ENCODE results near the gene LDLRAD4.
"Not testable (repeated sequence)": the region's sequence is repeated elsewhere in the genome, so short reads cannot be mapped to it uniquely, and the experiment has no call there.

Gene LDLRAD4

DNA sequence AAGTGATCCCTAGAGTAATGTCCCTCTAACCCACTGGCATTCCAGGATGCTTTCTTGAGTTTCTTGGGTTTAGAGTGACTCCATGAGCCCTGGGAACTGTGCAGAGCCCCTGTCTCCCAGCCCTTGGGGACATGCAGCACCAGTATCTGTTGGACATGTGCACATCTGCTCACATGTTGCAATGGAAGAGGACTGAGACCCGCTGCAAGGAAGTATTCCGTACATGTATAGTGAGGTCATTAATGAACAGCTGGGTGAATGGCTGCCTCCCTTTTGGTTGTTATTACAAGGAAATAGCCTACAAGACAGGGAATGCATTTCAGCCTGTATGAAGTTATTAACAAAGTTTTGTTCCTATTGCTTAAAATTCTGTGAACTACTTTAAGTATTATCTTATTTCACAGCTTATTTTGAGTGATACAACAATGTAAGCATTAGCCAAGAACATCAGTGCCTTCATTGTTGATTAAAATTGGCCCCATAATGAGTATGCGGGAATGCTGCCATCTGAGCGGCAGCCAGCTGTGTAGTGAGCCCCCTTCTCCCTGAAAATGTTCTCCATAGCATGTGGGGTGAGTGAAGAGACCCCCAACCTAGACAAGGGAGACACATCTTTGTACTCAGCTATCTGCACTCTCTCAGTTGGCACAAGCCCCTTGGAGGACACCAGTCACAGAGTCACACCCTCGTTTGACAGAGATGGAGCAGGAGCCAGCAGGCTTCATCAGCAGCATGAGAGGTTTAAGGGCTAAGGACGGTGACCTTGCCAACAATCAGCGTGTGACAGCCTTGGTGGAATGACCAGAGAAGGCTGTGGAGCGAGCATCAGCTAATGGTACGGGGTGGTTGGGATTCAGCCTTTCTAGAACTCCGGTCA is 420.4 kb downstream of the LDLRAD4 start:
- DNase-seq (ENCODE audit: low read depth): no peak

DNA sequence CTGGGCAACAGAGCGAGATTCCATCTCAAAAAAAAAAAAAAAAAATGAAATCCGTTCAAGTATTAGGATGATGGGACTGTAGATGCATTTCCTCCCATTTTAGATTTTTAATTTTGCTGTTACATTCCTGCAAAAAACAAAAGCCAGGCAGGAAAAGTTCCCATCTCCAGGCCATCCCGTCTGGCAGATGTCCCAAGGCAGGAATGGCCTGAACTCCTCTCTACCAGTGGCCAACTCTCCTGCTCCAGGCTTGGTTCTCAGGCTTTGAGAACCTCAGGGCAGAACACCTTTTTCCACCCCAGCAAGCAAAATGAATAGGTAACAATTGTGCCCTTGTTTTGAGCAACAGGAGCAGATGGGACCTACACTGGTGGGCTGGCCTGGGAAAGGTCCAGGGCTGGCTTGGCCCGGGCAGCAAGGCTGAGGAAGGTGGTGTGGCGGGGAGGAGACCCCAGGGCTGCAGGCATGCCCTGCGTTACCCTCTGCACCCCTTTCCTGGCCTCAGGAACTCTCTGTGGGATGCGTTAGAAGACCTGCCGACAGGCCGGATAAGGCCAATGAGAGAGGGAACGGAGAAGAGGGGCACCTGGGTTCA is 421.8 kb downstream of the LDLRAD4 start:
- DNase-seq (ENCODE audit: low read depth): no peak

DNA sequence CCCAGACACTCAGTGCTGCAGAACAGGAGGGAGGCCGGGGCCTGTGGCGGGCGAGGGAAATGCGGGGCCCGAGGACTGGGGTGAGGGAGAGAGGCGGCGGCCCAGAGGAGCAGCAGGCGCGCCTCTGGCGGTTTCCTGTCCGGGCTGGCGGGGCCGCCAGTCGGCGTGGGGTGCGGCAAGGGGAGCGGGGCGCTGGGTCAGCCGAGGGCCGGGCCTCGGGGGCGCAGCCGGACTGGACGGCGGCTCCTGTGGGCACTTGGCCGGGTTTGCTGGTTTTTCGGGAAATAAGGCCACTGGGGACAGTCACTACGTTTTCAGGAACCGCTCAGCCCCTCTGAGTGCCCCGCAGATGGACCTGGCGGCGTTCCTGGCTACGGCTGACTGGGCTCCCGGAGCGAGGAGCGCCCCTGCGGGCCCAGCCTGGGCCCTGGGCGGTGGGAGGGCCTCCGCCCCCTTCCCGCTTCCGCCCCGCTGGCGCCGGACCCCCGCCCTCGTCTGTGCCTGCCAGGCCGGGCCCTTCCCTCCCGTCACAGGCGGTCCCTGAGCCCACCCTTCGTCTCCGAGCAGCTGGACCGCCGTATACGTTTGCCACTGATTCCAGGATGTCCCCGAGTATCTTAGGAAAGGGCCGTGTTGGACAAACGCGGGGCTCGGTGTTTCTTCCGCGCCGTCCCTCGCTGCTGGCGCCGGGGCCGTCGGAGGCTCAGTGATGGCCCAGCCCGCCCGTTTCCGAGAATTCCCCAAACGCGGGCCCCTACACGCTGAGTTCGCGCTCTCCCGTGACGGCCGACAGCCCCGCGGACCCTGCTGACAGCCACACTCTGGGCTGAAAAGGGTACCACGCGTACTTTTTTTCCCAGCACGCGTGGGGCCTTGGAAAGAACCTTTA is 423.2 kb downstream of the LDLRAD4 start:
- DNase-seq (ENCODE audit: low read depth): no peak

DNA sequence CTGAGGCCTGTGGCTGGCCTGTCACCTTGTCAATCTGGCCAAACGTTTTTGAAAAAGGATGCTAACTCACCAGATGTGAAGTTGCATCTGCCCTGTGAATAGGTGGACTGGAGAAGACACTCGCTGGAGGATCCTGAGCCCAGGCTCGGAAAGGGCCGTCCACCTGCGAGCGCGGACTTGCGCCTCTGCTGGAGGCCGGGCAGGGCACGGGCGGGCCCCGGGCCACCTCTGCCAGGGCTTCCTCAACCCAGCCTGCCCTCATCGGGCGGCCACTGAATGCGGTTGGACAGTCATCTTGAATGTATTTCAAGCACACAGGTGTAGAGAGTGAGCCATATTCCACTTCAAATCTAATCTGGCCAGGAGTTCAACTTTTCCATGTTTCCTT is 423.9 kb downstream of the LDLRAD4 start:
- DNase-seq (ENCODE audit: low read depth): no peak

DNA sequence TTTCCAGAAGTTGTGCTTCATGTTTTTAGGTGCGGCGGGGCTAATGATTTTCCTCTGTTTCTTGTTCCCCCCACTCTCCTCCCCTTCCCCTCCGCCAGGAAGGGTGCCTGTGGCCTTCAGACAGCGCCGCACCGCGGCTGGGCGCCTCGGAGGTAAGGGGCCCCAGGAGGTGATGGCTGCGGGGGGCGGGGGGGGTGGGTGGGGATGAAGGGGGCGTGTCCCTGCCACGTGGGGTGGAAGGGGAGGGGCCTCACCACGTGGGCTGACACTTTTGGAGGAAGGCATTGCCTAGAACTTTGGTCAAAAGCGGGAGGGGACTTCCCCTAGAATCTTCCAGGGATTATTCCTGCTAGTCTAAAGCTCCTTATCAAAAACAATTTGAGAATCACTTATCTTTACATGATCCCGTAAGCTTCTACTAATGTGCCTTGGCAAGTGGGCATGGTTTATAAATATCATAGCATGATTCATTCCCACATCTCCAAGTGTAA is 424.7 kb downstream of the LDLRAD4 start:
- no peak for DNase-seq (ENCODE audit: low read depth)

DNA sequence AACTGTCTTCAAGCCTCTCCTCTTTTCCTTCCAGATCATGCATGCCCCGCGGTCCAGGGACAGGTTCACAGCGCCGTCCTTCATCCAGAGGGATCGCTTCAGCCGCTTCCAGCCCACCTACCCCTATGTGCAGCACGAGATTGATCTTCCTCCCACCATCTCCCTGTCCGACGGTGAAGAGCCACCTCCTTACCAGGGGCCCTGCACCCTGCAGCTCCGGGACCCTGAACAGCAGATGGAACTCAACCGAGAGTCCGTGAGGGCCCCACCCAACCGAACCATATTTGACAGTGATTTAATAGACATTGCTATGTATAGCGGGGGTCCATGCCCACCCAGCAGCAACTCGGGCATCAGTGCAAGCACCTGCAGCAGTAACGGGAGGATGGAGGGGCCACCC is 426.5 kb downstream of the LDLRAD4 start:
- DNase-seq (ENCODE audit: low read depth): no peak

DNA sequence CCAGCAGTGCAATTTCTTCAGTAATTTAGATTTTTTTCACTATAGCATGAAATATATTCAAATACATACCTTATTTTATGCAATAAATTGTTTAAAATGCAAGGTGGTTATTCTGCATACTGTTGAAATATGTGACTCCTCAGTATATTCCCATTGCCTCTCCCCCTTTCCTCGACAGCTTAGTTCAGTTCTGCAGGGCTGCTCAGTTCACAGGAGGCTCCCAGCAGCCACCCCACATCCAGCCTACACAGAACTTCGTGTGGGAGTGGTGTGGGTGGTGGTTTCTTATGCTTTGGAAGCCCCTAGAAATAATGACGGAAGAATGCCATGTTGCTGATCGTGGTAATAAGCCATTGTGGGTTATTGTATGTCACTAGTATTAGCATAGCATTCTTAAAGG is 428.1 kb downstream of the LDLRAD4 start:
- DNase-seq (ENCODE audit: low read depth): no peak

DNA sequence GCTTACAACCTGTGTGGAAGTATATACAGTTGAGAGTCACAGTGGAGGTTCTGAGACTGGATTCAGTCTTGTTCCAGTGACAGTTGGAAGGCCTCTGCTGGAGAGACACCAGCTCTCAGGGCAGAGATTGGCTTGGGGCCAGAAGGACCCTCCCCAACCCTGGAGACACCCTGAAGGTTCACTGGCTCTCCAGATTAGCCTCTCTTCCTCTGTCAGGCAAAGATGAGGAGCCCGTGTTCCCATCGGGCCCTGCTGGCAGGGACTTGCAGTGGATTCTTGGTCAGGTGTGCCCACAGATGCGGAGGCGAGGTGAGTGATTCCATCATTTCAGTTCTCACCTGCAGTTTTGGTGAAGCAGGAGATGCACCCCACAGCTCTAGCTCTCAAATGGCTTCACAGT is 429.2 kb downstream of the LDLRAD4 start:
- DNase-seq (ENCODE audit: low read depth): no peak

DNA sequence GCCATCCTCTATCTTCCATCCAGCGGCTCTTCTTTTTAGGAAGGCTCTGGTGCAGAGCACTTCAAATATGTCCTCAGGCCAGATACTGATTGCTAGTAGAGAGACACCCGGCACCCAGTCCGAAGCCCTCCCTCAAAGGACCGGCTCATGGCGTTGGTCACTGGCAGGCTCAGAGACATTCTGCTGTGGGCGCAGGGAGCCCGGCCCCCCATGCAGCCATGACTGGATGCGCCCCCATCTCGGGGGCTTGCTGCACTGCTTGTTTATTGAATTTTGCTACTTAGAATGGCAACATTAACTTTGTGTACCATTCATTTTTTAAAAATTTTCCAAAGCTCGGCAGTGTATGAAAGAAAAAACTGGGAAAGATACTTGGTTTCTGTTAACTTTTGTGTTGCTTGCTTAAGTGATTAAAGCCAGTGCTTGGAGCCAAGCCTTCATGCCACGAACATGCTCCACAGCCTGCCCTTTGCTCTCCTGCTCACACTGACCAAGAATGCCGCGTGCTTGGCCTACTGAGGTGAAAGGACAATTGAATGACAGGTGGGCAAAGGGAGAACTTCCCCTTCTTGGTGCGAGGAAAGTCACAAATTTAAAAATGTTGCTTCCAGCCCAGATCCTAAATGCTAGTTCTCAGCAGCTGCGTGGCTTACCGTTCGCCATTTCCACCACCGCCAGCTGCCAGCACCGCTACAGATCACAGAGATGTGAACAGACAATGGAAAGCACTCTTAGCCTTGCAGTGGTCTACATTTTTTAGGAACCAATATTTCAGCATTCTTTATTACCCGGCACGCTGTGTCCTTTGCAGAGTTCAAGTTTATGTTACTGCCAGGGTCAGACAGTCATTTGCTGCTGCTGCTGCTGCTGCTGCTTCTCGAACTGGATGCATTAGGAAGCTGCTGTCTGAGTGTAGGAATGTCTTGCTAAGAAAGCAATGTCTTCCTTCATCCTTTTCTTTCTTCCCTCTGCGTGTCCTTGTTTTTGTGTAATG is 431.1 kb downstream of the LDLRAD4 start:
- DNase-seq (ENCODE audit: low read depth): no peak

DNA sequence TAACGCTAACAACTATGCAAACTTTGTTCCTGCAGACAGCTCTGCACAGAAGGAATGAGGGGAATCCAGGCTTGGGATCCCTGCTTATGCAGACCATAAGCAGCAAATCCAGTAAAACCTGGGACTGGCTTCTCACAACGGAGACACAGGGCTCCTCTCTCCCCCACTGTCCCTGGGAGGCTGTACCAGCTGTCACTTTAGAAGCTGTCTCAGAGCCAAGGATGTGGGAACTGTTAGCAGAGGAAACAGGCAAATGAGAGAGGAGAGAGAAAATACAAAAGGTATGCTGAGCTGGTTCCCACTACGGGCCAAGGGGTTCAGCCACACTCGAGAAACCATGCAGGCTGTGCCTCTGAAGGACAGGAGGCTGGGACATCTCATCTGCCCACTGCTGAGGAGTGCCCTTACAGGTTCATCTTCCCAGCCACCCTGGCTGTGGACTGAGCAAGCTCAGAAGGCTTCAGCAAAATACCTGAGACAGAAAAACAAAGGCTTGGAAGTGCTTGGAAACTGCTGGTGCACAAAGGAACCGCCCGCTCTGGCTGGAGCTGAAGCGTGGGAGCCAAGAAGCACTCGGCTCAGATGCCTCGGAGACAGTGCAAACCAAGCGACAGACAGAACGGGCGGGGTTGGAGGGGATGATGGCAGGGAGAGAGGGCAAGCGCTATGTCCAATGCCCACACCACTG is 435.3 kb downstream of the LDLRAD4 start:
- no peak for DNase-seq (ENCODE audit: low read depth)

DNA sequence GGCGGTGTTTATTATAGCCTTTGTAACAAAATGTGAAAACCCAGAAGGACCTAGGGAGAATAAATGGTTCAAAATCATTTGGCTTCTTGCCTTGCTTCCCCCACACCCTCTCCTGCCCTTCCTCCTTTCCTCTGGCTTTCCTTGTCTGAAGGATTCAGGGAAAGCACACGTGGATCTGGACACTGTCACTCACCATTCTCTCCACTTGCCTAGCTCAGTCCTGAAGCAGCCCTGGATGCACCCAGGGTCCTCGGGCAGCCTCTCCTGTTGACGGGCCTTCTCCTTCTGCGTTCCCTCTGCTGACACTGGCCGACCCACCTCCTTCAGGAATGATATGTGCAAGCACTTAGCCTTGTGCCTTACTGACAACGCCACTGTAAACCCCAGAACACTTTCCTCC is 439.4 kb downstream of the LDLRAD4 start:
- no peak for DNase-seq (ENCODE audit: low read depth)

DNA sequence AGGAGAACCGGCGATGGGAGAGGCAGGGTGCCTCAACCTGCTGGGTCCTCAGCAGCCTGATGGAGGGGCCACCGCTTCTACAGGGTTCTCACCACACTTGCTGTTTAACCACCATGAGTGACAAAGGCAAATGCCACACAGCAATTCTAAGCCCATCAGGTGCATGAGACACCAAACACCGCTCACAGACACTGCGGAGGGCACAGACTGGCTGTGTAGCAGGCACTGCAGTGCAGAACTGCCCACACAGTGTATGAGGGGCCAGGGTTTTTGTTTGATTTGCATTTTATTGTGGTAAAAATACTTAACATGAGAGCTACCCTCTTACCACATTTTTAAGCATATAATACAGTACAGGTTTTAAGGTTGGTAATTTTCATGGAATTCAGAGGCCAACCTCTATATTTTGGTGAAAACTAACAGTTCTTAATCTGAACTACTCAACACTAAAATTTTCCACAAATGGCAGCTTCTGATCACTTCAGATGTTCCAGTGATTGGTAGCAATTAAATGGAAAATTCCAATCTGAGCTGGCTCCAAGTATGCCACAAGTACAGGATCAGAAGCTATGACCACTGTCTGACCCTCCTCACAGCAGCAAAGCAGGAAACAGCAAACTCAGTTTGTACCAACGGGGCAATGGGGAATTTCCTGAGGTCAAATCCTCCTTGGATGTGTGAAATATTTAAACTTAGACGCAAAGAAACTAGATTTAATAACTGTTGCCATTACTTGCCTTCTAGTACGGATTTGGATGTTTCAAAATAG is 440.1 kb downstream of the LDLRAD4 start:
- DNase-seq (ENCODE audit: low read depth): no peak

DNA sequence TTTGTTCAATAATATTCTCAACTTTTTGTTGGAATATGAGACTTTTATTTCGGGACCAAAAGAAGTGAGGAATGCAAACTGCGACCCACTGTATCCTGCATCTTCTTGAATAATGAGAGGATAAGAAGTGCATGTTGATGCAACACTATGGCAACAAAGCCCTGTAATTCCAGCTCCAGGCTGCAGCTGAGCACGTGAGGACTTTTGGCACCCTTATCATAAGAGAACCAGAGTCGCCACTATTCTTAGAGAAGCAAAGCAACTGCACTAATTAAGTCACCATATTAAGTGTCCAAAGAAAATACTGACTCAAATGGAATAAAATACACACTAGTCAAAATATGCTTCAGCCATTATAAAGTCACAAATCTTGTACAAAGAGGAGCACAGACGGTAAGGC is 441.9 kb downstream of the LDLRAD4 start:
- DNase-seq (ENCODE audit: low read depth): peak; percentile 27

DNA sequence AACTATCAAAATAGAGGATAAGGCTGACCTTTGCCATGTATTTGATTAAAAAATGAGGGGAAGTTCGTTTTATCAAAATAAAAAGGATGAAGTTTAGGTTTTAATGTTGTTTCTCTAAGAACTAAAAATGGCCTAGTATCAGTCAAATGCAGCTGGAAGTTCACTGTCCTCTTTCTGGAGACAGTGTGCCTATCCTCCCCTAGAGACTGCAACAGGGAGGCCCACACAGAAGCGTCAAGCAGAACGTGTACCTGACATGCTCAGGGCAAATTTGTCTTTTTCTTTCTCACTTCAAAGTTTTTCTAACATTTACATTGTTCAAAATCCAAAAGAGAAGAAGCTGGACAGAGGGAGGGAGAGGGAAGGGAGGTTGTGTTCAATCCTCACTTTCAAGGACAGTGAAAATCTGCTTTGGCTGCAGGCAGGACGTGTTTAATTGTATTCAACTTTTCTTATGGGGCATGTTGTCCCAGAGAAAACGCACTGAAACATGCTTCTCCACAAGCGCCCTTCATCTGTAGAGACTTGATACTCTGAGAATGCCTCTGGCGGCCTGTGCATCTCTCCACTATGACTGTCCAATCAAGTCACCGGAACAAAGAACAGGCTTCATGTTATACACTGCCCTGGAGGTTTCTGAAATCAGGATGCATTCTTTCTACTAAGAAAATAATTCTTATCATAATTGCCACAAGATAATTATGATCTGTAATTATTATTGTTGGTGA is 442.7 kb downstream of the LDLRAD4 start:
- DNase-seq (ENCODE audit: low read depth): no peak

DNA sequence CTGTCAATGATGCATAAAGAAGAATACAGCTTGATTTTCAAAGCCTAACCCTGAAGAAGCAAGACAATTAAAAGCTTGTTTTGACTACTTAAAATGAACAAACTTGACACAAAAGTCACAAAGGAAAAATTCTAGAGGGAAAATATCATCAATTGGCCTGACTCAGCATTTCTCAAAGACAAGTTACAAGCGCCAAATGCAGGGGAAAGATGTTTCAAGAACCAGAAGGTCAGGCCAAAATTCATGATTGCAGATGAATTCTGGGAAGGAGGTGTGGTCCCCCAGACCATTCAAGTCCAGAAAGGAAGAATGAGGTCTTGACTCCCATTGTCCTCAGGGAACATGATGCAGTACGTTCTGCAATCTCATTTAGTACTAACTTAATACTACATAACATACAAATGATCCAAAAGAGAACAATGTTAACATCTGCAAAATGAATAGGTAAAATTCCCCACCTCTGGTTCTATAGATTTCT is 443.3 kb downstream of the LDLRAD4 start:
- DNase-seq (ENCODE audit: low read depth): no peak

DNA sequence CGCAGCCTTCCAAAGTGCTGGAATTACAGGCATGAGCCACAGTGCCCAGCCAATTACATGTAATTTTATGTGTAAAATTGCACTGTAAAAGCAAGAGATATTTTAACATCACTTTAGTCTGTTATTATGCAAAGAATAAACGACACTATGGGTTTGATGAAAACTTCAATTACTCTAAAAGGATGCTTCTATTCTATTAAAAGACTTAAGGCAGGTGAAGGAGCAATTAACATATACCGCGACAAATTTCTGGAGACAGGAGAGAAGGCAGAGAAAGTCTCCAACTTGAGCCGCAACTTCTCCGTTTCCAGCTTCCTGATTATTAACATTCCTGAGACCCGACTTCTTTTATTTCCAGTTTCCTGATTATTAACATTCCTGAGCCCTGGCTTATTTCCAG is 454.1 kb downstream of the LDLRAD4 start:
- DNase-seq (ENCODE audit: low read depth): no peak

DNA sequence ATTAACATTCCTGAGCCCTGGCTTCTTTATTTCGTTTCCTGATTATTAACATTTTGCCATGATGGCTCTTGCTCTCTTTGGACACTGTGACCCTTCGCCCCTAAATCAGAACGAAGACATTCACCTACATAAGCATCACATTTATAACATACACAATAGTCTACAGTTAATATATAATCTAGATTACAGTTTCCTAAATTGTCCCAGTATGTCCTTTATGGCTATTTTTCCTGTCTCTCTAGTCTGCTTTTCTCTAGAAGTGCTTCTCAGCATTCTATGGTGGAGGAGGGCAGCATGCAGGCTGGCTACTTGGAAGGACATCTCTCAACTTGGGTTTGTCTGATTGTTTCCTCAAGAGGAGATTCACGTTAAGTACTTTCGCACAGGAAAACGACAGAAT is 457.9 kb downstream of the LDLRAD4 start:
- DNase-seq (ENCODE audit: low read depth): no peak

DNA sequence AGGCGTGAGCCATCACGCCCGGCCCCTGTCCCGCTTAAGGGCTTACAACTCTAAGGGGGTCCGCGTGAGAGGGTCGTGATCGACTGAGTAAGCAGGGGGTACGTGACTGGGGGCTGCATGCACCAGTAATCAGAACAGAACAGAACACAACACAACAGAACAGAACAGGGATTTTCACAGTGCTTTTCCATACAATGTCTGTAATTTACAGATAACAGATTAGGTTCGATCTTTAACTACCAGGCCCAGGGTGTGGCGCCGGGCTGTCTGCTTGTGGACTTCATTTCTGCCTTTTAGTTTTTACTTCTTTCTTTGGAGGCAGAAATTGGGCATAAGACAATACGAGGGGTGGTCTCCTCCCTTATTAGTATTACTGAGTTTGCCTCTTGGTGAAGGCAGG is 458.8 kb downstream of the LDLRAD4 start:
- DNase-seq (ENCODE audit: low read depth): not testable (repeated sequence)

DNA sequence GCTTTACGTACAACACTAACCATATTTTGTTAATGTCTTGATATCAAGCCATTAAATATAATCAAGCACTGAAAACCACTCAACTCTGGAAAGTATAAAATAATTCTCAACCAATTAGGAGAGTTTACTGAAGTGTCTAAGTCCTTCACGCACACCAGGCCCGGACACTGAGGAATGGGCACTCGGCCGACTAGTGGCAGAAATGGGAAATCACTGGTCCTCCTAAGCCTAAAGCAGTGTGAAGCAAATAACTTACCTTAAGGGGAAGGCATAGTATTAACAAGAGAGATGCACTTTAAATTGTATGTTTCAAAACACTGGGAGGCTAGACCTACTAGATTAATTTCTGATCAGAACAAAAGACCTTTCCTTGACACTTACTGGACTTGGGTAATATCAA is 462.1 kb downstream of the LDLRAD4 start:
- no peak for DNase-seq (ENCODE audit: low read depth)

Measured in stromal cell of bone marrow (primary cell).